SK-N-SH (cell line): ENCODE measurements around the gene C12orf42. TPM values are rescaled to one million over a fixed set of nuclear protein-coding genes. Genes with fewer than 3 reads are reported as not detected.
A peak's percentile ranks its signal among the peaks of the same experiment; 100 is the strongest.

ENCODE experiments used
- CTCF ChIA-PET: fragments of 300-600, 350-600 bp; formaldehyde crosslinking; extraction: SDS; loops from one replicate; lab custom pipeline; 2021; lab: Yijun Ruan, JAX
- POLR2A ChIA-PET: fragments of 350-600 bp; sonication (Branson Sonifier 250); formaldehyde crosslinking; extraction: SDS; loops from one replicate; lab custom pipeline; 2020; ENCODE audit warnings: antibody characterized with exemption, inconsistent platforms; lab: Yijun Ruan, JAX
- DNase-seq: peaks from one replicate; pipeline ENCODE4 v3.0.0; 2012
- H2AFZ ChIP-seq: fragments of 200-600 bp; sonication (generic); 2 replicates; pipeline ENCODE4 v1.8.1; 2016; ENCODE audit warnings: antibody characterized with exemption, mild to moderate bottlenecking, low read depth
- H3F3A ChIP-seq: fragments of 200-600 bp; sonication (generic); replicated peaks from 2 replicates; pipeline ENCODE3; 2016; ENCODE audit warnings: antibody characterized with exemption, mild to moderate bottlenecking; ENCODE audit not compliant: insufficient read depth
- H3K27ac ChIP-seq, 2 experiments: fragments of 200-500 bp in 1 of 2; fragments of 200-600 bp in 1 of 2; sonication (Bioruptor generic) in 1 of 2; sonication (generic), shearing (Covaris generic) in 1 of 2; 2 replicates each; pipeline versions ENCODE4 v1.5.1 to v1.6.1; 2014 to 2016; ENCODE audit warnings: low read depth in 2 of 2, inconsistent platforms in 1 of 2, low read length in 1 of 2, mild to moderate bottlenecking in 1 of 2, mixed read lengths in 1 of 2
- H3K27me3 ChIP-seq: fragments of 200-600 bp; sonication (generic), shearing (Covaris generic); 2 replicates; pipeline ENCODE4 v1.6.1; 2016; ENCODE audit warnings: mixed run types; ENCODE audit not compliant: insufficient read depth
- H3K36me3 ChIP-seq, 2 experiments: fragments of 200-500 bp in 1 of 2; fragments of 200-600 bp in 1 of 2; sonication (Bioruptor generic) in 1 of 2; sonication (generic) in 1 of 2; replicated peaks in 1 of 2; 2 replicates each; pipeline versions ENCODE3 to v1.5.1; 2014 to 2016; ENCODE audit warnings: low read length in 1 of 2, mild to moderate bottlenecking in 1 of 2; ENCODE audit not compliant: insufficient read depth in 2 of 2, control insufficient read depth in 1 of 2
- H3K4me1 ChIP-seq, 2 experiments: fragments of 200-500 bp in 1 of 2; fragments of 200-600 bp in 1 of 2; sonication (Bioruptor generic) in 1 of 2; sonication (generic), shearing (Covaris generic) in 1 of 2; 2 replicates each; pipeline versions ENCODE4 v1.5.1 to v1.6.1; 2014 to 2016; ENCODE audit warnings: low read depth in 1 of 2, low read length in 1 of 2, mixed run types in 1 of 2; ENCODE audit not compliant: insufficient read depth in 2 of 2, control insufficient read depth in 1 of 2
- H3K4me2 ChIP-seq: fragments of 200-600 bp; sonication (generic), shearing (Covaris generic); 2 replicates; pipeline ENCODE4 v1.6.1; 2017; ENCODE audit warnings: mixed run types
- H3K4me3 ChIP-seq, 2 experiments: fragments of 200-500 bp in 1 of 2; fragments of 200-600 bp in 1 of 2; sonication (Bioruptor generic) in 1 of 2; sonication (generic), shearing (Covaris generic) in 1 of 2; 2 replicates each; pipeline versions ENCODE4 v1.5.1 to v1.8.1; 2014 to 2016; ENCODE audit warnings: low read depth in 2 of 2, inconsistent platforms in 1 of 2, low read length in 1 of 2, mild to moderate bottlenecking in 1 of 2, mixed read lengths in 1 of 2, moderate library complexity in 1 of 2
- H3K79me2 ChIP-seq: fragments of 200-600 bp; sonication (generic); 2 replicates; pipeline ENCODE4 v1.8.1; 2017; ENCODE audit warnings: mild to moderate bottlenecking; ENCODE audit not compliant: insufficient read depth
- H3K9ac ChIP-seq: fragments of 200-600 bp; sonication (generic); 2 replicates; pipeline ENCODE4 v1.6.1; 2017; ENCODE audit warnings: mixed run types
- H3K9me2 ChIP-seq: fragments of 200-600 bp; sonication (generic); 2 replicates; pipeline ENCODE4 v1.6.1; 2017; ENCODE audit warnings: mixed run types
- H3K9me3 ChIP-seq: fragments of 200-600 bp; sonication (generic); 2 replicates; pipeline ENCODE4 v1.6.1; 2017; ENCODE audit warnings: mixed run types, mild to moderate bottlenecking, moderate library complexity
- H4K20me1 ChIP-seq: fragments of 200-600 bp; sonication (generic); 2 replicates; pipeline ENCODE4 v1.6.1; 2017; ENCODE audit warnings: mild to moderate bottlenecking, mixed run types; ENCODE audit not compliant: insufficient read depth
- CHD2 ChIP-seq: fragments of 150-350 bp; IDR thresholded peaks from 2 replicates; pipeline ENCODE4 v1.6.1; 2018; ENCODE audit warnings: low read length; ENCODE audit not compliant: partially characterized antibody
- CTCF ChIP-seq: fragments of 200-600 bp; sonication (generic); IDR thresholded peaks from 2 replicates; pipeline ENCODE4 v1.6.1; 2017; ENCODE audit warnings: antibody characterized with exemption, mild to moderate bottlenecking, moderate library complexity
- FOSL2 ChIP-seq: IDR thresholded peaks from 2 replicates; pipeline ENCODE4 v1.4.0; 2012; ENCODE audit warnings: low read depth, mild to moderate bottlenecking, moderate library complexity, borderline replicate concordance
- FOXJ3 ChIP-seq: sonication (generic); formaldehyde crosslinking; IDR thresholded peaks from 2 replicates; pipeline ENCODE4 v1.5.1; 2020; ENCODE audit warnings: mild to moderate bottlenecking, missing genetic modification reagents
- FOXM1 ChIP-seq: IDR thresholded peaks from 2 replicates; pipeline ENCODE4 v1.4.0; 2012; ENCODE audit warnings: low read depth, mild to moderate bottlenecking
- GATA2 ChIP-seq: sonication (generic); formaldehyde crosslinking; IDR thresholded peaks from 2 replicates; pipeline ENCODE4 v1.5.0; 2020; ENCODE audit warnings: mild to moderate bottlenecking, missing genetic modification reagents
- NFIC ChIP-seq: IDR thresholded peaks from 2 replicates; pipeline ENCODE4 v1.4.0; 2012; ENCODE audit warnings: borderline replicate concordance
- POLR2AphosphoS5 ChIP-seq: IDR thresholded peaks from 2 replicates; pipeline ENCODE4 v1.6.1; 2012; ENCODE audit warnings: low read depth, low read length
- REST ChIP-seq: IDR thresholded peaks from 2 replicates; pipeline ENCODE4 v1.6.1; 2012; ENCODE audit warnings: mild to moderate bottlenecking, low read depth, low read length, moderate library complexity
- RFX5 ChIP-seq: IDR thresholded peaks from 2 replicates; pipeline ENCODE4 v1.6.1; 2012; ENCODE audit warnings: mild to moderate bottlenecking, improper control_type of control experiment, low read length
- RXRA ChIP-seq: IDR thresholded peaks from 2 replicates; pipeline ENCODE4 v1.4.0; 2012; ENCODE audit warnings: low read depth, mild to moderate bottlenecking, borderline replicate concordance
- TEAD4 ChIP-seq: IDR thresholded peaks from 2 replicates; pipeline ENCODE4 v1.4.0; 2012; ENCODE audit warnings: mild to moderate bottlenecking, borderline replicate concordance; ENCODE audit not compliant: insufficient read depth
- USF2 ChIP-seq: fragments of 150-350 bp; IDR thresholded peaks from 2 replicates; pipeline ENCODE4 v1.6.1; 2017; ENCODE audit warnings: antibody characterized with exemption, low read length, low read depth, borderline replicate concordance
- WGBS: methylation state at CpG from one replicate; pipeline ENCODE4 v1.1.6; 2017; ENCODE audit warnings: low lambda C conversion rate; 5-methylcytosine and 5-hydroxymethylcytosine counted together
- polyA plus RNA-seq, 3 experiments: library from polyadenylated mRNA; depleted of rRNA; stranded (reverse); fragments of >200 nt; gene quantifications; 2 replicates each; pipeline ENCODE4 v1.2.3, GENCODE V29; 2012

Gene C12orf42
- polyA plus RNA-seq, 1 of the 3 experiments (the other 2 are of a cell fraction): not detected

GRCh38 chr12:103399986-103400385 is 95.8 kb downstream of the C12orf42 start:
- no peak overlapping the region for H3K9ac ChIP-seq
- 19% methylated on average over 1 of the region's 1 CpG for WGBS
- TF ChIP-seq NFIC (no peak), FOXM1 (no peak), REST (no peak), POLR2AphosphoS5 (no peak), CTCF (no peak), RXRA (no peak), RFX5 (no peak), FOXJ3 (CRISPR knock-in tag) (no peak), USF2 (no peak), FOSL2 (no peak), TEAD4 (no peak)
- no peak overlapping the region for H3K27ac ChIP-seq
- H2AFZ ChIP-seq: no peak overlapping the region
- no peaks in the 10 kb centered on the region for H3K9me3 ChIP-seq
- H3K4me1 ChIP-seq: peaks cover 0 to 2% of the 10 kb centered on the region in 2 experiments; a peak in 1 of 4 replicates
- ChIA-PET POLR2A (no interaction called here), CTCF (no interaction called here)
- no peaks in the 10 kb centered on the region for H3K9me2 ChIP-seq
- no peak overlapping the region for H3K4me2 ChIP-seq
- DNase-seq: no peak
- H4K20me1 ChIP-seq: no peaks in the 10 kb centered on the region
- H3F3A ChIP-seq: no peaks in the 10 kb centered on the region
- no peaks in the 10 kb centered on the region for H3K36me3 ChIP-seq
- no peaks in the 10 kb centered on the region for H3K27me3 ChIP-seq
- no peak overlapping the region for H3K4me3 ChIP-seq
- H3K79me2 ChIP-seq: no peaks in the 10 kb centered on the region

- 0% methylated on average over 1 of the region's 1 CpG for WGBS
- no peaks in the 10 kb centered on the region for H3F3A ChIP-seq
- no peaks in the 10 kb centered on the region for H3K79me2 ChIP-seq
- no peaks in the 10 kb centered on the region for H3K9me2 ChIP-seq
- no peak overlapping the region for H3K4me3 ChIP-seq
- H3K9me3 ChIP-seq: no peaks in the 10 kb centered on the region
- no peak for DNase-seq
- TF ChIP-seq GATA2 (0 out of 2 replicates have a peak, but pooled peaks have one; percentile 1), CHD2 (no peak)
- TF ChIP-seq, all 33 proteins: peak for 1
- Histone ChIP-seq H3K9ac (no peak overlapping the region), H3K4me2 (no peak overlapping the region), H3K36me3 (no peaks in the 10 kb centered on the region), H3K27ac (no peak overlapping the region), H3K27me3 (no peaks in the 10 kb centered on the region), H3K4me1 (peaks cover 0 to 2% of the 10 kb centered on the region in 2 experiments; a peak in 1 of 4 replicates), H2AFZ (no peak overlapping the region), H4K20me1 (no peaks in the 10 kb centered on the region)
- CTCF ChIA-PET: interaction anchor here (1.0 to 1.1 kb wide), 2 partner anchors 19 to 235 kb away, joined by 3 to 4 read pairs; no protein-coding TSS in a partner anchor
- POLR2A ChIA-PET: no interaction called here
Observed at GRCh38 chr12:103397536-103397935, 98.2 kb downstream of the C12orf42 start.
